ENCODE data around the gene CTAGE9. TPM values are rescaled to one million over a fixed set of nuclear protein-coding genes. Genes with fewer than 3 reads are reported as not detected.

Gene CTAGE9
- total RNA-seq, 1 experiment from 2014 or later = 0.15 TPM

- intact Hi-C loops (cut with micrococcal nuclease; ENCODE audit: unreplicated experiment) (no loop called here), in situ Hi-C loops (cut with HindIII; ENCODE audit: low pct_unique_long_range_greater_than_20kb, low sequenced_read_pairs) (no loop called here)
- DNase-seq (ENCODE audit: low read depth, low spot score) (no peak), ATAC-seq (no peak)
- H3K4me3 ChIP-seq (ENCODE audit: low read depth in 2 of 2, low read length in 2 of 2) = no peak overlapping the region
- H3K4me1 ChIP-seq (ENCODE audit: control insufficient read depth, insufficient read depth, low read length) = no peaks in the 10 kb centered on the region
- no peaks in the 10 kb centered on the region for H3K9me3 ChIP-seq (ENCODE audit: control insufficient read depth, insufficient read depth, low read depth, low read length)
- no TSS peak for BruUV-seq (replicated peaks)
- no peaks in the 10 kb centered on the region for H3K27me3 ChIP-seq (ENCODE audit: control insufficient read depth, insufficient read depth, low read length)
- TF ChIP-seq TCF7L2 (IDR thresholded peaks at IDR 0.05; ENCODE audit: low read depth, low read length) = no peak
- no peak for TF ChIP-seq CTCF (IDR thresholded peaks at IDR 0.05)
- TF ChIP-seq POLR2AphosphoS5 (IDR thresholded peaks at IDR 0.05; ENCODE audit: low read depth, low read length) = no peak
- no peak for TF ChIP-seq SIN3A (IDR thresholded peaks at IDR 0.05; ENCODE audit: borderline replicate concordance, insufficient read depth, low read depth, low read length)
- no peak for TF ChIP-seq REST (IDR thresholded peaks at IDR 0.05; ENCODE audit: insufficient read depth in 1 of 2, low read depth in 2 of 2, low read length in 1 of 2)
- CTCF ChIA-PET = no interaction called here
- POLR2A ChIA-PET = no interaction called here
- no peak overlapping the region for H3K27ac ChIP-seq (ENCODE audit: low read length)
- no peaks in the 10 kb centered on the region for H3K36me3 ChIP-seq (ENCODE audit: control insufficient read depth, insufficient read depth, low read length)
These were observed 34.7 kb upstream of the CTAGE9 start for GRCh38 chr6:131745476-131745875.

- no peak for DNase-seq (ENCODE audit: low read depth, low spot score)
These were observed 33.8 kb upstream of the CTAGE9 start for GRCh38 chr6:131744432-131745287.

More at GRCh38 chr6:131744432-131745287, 33.8 kb upstream of the CTAGE9 start:
- no peak for TF ChIP-seq SIN3A (IDR thresholded peaks at IDR 0.05; ENCODE audit: borderline replicate concordance, insufficient read depth, low read depth, low read length)
- no peak for TF ChIP-seq CTCF (IDR thresholded peaks at IDR 0.05)
- TF ChIP-seq REST (IDR thresholded peaks at IDR 0.05; ENCODE audit: insufficient read depth in 1 of 2, low read depth in 2 of 2, low read length in 1 of 2) = no peak
- no peak for TF ChIP-seq TCF7L2 (IDR thresholded peaks at IDR 0.05; ENCODE audit: low read depth, low read length)
- no peak for TF ChIP-seq POLR2AphosphoS5 (IDR thresholded peaks at IDR 0.05; ENCODE audit: low read depth, low read length)
- BruUV-seq (replicated peaks) = no TSS peak
- intact Hi-C loops (cut with micrococcal nuclease; ENCODE audit: unreplicated experiment) (no loop called here), in situ Hi-C loops (cut with HindIII; ENCODE audit: low pct_unique_long_range_greater_than_20kb, low sequenced_read_pairs) (no loop called here)
- Histone ChIP-seq H3K9me3 (ENCODE audit: control insufficient read depth, insufficient read depth, low read depth, low read length) (no peaks in the 10 kb centered on the region), H3K4me1 (ENCODE audit: control insufficient read depth, insufficient read depth, low read length) (no peaks in the 10 kb centered on the region), H3K27ac (ENCODE audit: low read length) (no peak overlapping the region), H3K27me3 (ENCODE audit: control insufficient read depth, insufficient read depth, low read length) (no peaks in the 10 kb centered on the region), H3K4me3 (ENCODE audit: low read depth in 2 of 2, low read length in 2 of 2) (no peak overlapping the region), H3K36me3 (ENCODE audit: control insufficient read depth, insufficient read depth, low read length) (no peaks in the 10 kb centered on the region)
- no peak for ATAC-seq
- POLR2A ChIA-PET = no interaction called here
- CTCF ChIA-PET = interaction anchor here (0.5 kb wide), 1 partner anchor 108 kb away, joined by 3 read pairs; no protein-coding TSS in a partner anchor
